Sigmoid colon (tissue), 4 donors: ENCODE measurements around the gene FEM1A.

Experiments
- EP300 ChIP-seq, 4 donors: sonication (generic); formaldehyde crosslinking; IDR thresholded peaks; one replicate each; pipeline ENCODE4 v1.6.1; 2017; ENCODE audit warnings: antibody characterized with exemption in 4 of 4
- POLR2A ChIP-seq, 2 donors: fragments of 450-650 bp; IDR thresholded peaks; one replicate each; pipeline ENCODE4 v1.6.1; 2016; ENCODE audit warnings: antibody characterized with exemption in 2 of 2, mild to moderate bottlenecking in 2 of 2, moderate library complexity in 2 of 2
- TF ChIP-seq, protein P1 (sequence below), 4 experiments: fragments of 450-650 bp in 3 of 4; fragments of 200-600 bp in 1 of 4; IDR thresholded peaks; one replicate each; pipeline ENCODE4 v1.5.1; 2016 to 2019; ENCODE audit warnings: antibody characterized with exemption in 4 of 4, mild to moderate bottlenecking in 3 of 4, moderate library complexity in 2 of 4

DNA sequence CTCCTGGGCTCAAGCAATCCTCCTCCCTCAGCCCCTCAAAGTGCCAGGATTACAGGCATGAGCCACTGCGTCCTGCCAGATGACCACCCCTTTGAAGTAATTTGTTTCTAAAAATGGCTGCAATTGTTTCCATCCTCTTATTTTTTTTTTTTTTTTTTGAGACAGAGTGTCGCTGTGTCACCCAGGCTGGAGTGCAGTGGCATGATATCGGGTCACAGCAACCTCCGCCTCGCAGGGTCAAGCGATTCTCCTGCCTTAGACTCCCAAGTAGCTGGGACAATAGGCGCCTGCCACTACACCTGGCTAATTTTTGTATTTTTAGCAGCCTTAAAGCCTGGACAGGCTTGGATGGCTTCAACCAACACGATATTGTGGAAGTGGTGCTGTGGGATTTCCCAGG is 45.5 kb upstream of the FEM1A start:
- TF ChIP-seq POLR2A (IDR thresholded peaks at IDR 0.05) (no peak), EP300 (IDR thresholded peaks at IDR 0.05) (no peak)
- TF ChIP-seq, protein P1, sequence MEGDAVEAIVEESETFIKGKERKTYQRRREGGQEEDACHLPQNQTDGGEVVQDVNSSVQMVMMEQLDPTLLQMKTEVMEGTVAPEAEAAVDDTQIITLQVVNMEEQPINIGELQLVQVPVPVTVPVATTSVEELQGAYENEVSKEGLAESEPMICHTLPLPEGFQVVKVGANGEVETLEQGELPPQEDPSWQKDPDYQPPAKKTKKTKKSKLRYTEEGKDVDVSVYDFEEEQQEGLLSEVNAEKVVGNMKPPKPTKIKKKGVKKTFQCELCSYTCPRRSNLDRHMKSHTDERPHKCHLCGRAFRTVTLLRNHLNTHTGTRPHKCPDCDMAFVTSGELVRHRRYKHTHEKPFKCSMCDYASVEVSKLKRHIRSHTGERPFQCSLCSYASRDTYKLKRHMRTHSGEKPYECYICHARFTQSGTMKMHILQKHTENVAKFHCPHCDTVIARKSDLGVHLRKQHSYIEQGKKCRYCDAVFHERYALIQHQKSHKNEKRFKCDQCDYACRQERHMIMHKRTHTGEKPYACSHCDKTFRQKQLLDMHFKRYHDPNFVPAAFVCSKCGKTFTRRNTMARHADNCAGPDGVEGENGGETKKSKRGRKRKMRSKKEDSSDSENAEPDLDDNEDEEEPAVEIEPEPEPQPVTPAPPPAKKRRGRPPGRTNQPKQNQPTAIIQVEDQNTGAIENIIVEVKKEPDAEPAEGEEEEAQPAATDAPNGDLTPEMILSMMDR (IDR thresholded peaks at IDR 0.05): no peak
